GM19395 (cell line): ENCODE data around the gene RNF214.
"Not testable (repeated sequence)": the region's sequence is repeated elsewhere in the genome, so short reads cannot be mapped to it uniquely, and the experiment has no call there.

ENCODE experiments used
- ATAC-seq: cut with Tn5 transposase; IDR thresholded peaks from one replicate; pipeline ENCODE4 v1.9.1; 2021; ENCODE audit warnings: mild to moderate bottlenecking, moderate library complexity; ENCODE audit not compliant: unreplicated experiment

RNF214 gene

GRCh38 chr11:117313091-117313490 lies 80.6 kb downstream of the RNF214 start:
- ATAC-seq: no peak

- no peak for ATAC-seq
These were observed 81.6 kb downstream of the RNF214 start for GRCh38 chr11:117313828-117314768.

- ATAC-seq: no peak
These were observed 82.4 kb downstream of the RNF214 start for GRCh38 chr11:117314840-117315239.

- ATAC-seq: no peak
These were observed 83.1 kb downstream of the RNF214 start for GRCh38 chr11:117315285-117316196.

GRCh38 chr11:117316197-117316961 lies 83.9 kb downstream of the RNF214 start, which contains the start of gene BACE1:
BACE1 (minus strand) TSS chr11:117316256; CDS start chr11:117315795, 461 bp downstream.
- no peak for ATAC-seq

GRCh38 chr11:117318738-117319137 lies 86.3 kb downstream of the RNF214 start:
- ATAC-seq: no peak

- ATAC-seq: no peak
These were observed 86.9 kb downstream of the RNF214 start for GRCh38 chr11:117319214-117319840.

- not testable (repeated sequence) for ATAC-seq
These were observed 94.7 kb downstream of the RNF214 start for GRCh38 chr11:117327255-117327566.

GRCh38 chr11:117327567-117328374 lies 95.3 kb downstream of the RNF214 start, which contains the start of gene CEP164:
CEP164 (plus strand) TSS chr11:117327854; CDS start chr11:117338587, 10,733 bp downstream.
- ATAC-seq: peak; percentile 94

- ATAC-seq: peak; percentile 18
These were observed 96.0 kb downstream of the RNF214 start for GRCh38 chr11:117328375-117329010.

GRCh38 chr11:117332843-117333242 lies 100.4 kb downstream of the RNF214 start:
- no peak for ATAC-seq

GRCh38 chr11:117333917-117334316 lies 101.4 kb downstream of the RNF214 start:
- no peak for ATAC-seq

- ATAC-seq: no peak
These were observed 102.4 kb downstream of the RNF214 start for GRCh38 chr11:117334896-117335295.

- no peak for ATAC-seq
These were observed 102.9 kb downstream of the RNF214 start for GRCh38 chr11:117335399-117335798.
